ENCODE measurements around the gene RAB3GAP1.
"Not testable (repeated sequence)": the region's sequence is repeated elsewhere in the genome, so short reads cannot be mapped to it uniquely, and the experiment has no call there.

DNA sequence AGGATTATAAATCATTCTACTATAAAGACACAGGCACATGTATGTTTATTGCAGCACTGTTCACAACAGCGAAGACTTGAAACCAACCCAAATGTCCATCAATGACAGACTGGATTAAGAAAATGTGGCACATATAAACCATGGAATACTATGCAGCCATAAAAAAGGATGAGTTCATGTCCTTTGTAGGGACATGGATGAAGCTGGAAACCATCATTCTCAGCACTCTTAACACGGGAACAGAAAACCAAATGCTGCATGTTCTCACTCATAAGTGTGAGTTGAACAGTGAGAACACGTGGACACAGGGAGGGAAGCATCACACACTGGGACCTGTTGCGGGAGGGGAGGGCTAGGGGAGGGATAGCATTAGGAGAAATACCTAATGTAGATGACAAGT, 37.5 kb downstream of the RAB3GAP1 start:
- TF ChIP-seq POLR2A, EP300 (IDR thresholded peaks at IDR 0.05): not testable (repeated sequence)
- TF ChIP-seq, protein P1, sequence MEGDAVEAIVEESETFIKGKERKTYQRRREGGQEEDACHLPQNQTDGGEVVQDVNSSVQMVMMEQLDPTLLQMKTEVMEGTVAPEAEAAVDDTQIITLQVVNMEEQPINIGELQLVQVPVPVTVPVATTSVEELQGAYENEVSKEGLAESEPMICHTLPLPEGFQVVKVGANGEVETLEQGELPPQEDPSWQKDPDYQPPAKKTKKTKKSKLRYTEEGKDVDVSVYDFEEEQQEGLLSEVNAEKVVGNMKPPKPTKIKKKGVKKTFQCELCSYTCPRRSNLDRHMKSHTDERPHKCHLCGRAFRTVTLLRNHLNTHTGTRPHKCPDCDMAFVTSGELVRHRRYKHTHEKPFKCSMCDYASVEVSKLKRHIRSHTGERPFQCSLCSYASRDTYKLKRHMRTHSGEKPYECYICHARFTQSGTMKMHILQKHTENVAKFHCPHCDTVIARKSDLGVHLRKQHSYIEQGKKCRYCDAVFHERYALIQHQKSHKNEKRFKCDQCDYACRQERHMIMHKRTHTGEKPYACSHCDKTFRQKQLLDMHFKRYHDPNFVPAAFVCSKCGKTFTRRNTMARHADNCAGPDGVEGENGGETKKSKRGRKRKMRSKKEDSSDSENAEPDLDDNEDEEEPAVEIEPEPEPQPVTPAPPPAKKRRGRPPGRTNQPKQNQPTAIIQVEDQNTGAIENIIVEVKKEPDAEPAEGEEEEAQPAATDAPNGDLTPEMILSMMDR (IDR thresholded peaks at IDR 0.05), result not testable (repeated sequence)

All from tibial nerve (tissue), 4 donors.